ENCODE results near the gene SLC8B1. TPM values are rescaled to one million over a fixed set of nuclear protein-coding genes. Genes with fewer than 3 reads are reported as not detected.

SLC8B1 gene
- total and polyA plus RNA-seq, 4 donors = 9.9 to 23.8 (median 14.2) TPM

DNA sequence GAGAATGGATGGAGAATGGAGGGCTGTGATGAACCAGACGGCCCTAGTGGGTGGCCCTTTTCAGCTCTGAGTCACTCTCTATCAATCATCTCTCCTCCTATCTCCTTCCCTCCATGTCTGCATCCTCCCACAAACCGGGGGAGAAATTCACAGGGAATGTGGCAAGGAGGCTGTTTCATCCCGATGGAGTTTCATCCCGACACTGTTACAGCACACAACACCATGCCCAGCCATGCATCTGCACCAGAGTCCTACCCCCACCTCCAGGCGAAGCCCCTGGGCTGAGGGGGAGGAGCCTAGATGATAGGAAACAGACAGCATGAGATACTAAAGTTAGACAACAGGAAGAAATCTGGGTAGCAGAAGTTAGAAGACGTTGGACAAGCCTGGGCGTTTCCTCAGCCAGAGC is 20.8 kb downstream of the SLC8B1 start:
- H3K27ac ChIP-seq (ENCODE audit: low read depth in 1 of 2, low read length in 2 of 2) = no peak overlapping the region
- H3K4me1 ChIP-seq (ENCODE audit: control insufficient read depth in 4 of 4, insufficient read depth in 4 of 4, low read length in 3 of 4) = no peaks in the 10 kb centered on the region
- no peaks in the 10 kb centered on the region for H3K9me3 ChIP-seq (ENCODE audit: control insufficient read depth in 4 of 4, low read length in 3 of 4)
- H3K4me3 ChIP-seq (ENCODE audit: low read depth in 1 of 3, low read length in 3 of 3) = no peak overlapping the region
- no peak for DNase-seq (ENCODE audit: low spot score)
- 83% methylated on average over 7 of the region's 7 CpGs for WGBS
- peaks cover 6 to 61% (median 23%) of the 10 kb centered on the region in 4 donors for H3K36me3 ChIP-seq (ENCODE audit: control insufficient read depth in 4 of 4, insufficient read depth in 3 of 4, low read depth in 1 of 4, low read length in 3 of 4)
- H3K9ac ChIP-seq (ENCODE audit: low read depth in 1 of 2, low read length in 2 of 2) = no peak overlapping the region
- TF ChIP-seq SP1 (IDR thresholded peaks at IDR 0.05) (no peak), RXRA (IDR thresholded peaks at IDR 0.05) (no peak), JUND (IDR thresholded peaks at IDR 0.05) (no peak), TAF1 (conservative IDR thresholded peaks at IDR 0.05) (no peak), FOXA2 (IDR thresholded peaks at IDR 0.05) (no peak), YY1 (IDR thresholded peaks at IDR 0.05) (no peak), FOXA1 (IDR thresholded peaks at IDR 0.05) (no peak)
- no peaks in the 10 kb centered on the region for H3K27me3 ChIP-seq (ENCODE audit: control insufficient read depth in 4 of 4, insufficient read depth in 4 of 4, low read length in 3 of 4)

DNA sequence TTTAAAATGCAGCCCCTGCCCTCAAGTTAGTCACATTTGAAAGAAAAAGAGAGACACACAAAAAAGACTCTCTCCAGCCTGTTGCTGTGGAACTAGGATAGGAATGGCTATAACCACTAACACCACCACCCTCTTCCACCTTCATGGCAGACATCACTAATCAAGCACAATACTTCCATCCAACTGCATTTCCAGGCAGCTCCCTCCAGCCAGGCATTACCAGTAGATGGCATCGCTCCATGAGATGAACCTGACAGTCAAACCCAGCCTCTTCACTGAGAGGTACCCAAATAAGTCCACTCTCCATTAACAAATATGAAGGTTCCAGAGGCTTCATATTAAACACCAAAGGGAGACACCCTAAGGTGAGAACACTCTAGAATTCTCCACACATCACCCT is 24.4 kb downstream of the SLC8B1 start:
- Histone ChIP-seq H3K9ac (ENCODE audit: low read depth in 1 of 2, low read length in 2 of 2) (no peak overlapping the region), H3K4me1 (ENCODE audit: control insufficient read depth in 4 of 4, insufficient read depth in 4 of 4, low read length in 3 of 4) (no peaks in the 10 kb centered on the region), H3K9me3 (ENCODE audit: control insufficient read depth in 4 of 4, low read length in 3 of 4) (no peaks in the 10 kb centered on the region), H3K4me3 (ENCODE audit: low read depth in 1 of 3, low read length in 3 of 3) (no peak overlapping the region), H3K27me3 (ENCODE audit: control insufficient read depth in 4 of 4, insufficient read depth in 4 of 4, low read length in 3 of 4) (no peaks in the 10 kb centered on the region), H3K36me3 (ENCODE audit: control insufficient read depth in 4 of 4, insufficient read depth in 3 of 4, low read depth in 1 of 4, low read length in 3 of 4) (peaks cover 3 to 47% (median 13%) of the 10 kb centered on the region in 4 donors), H3K27ac (ENCODE audit: low read depth in 1 of 2, low read length in 2 of 2) (no peak overlapping the region)
- TF ChIP-seq, protein P1, sequence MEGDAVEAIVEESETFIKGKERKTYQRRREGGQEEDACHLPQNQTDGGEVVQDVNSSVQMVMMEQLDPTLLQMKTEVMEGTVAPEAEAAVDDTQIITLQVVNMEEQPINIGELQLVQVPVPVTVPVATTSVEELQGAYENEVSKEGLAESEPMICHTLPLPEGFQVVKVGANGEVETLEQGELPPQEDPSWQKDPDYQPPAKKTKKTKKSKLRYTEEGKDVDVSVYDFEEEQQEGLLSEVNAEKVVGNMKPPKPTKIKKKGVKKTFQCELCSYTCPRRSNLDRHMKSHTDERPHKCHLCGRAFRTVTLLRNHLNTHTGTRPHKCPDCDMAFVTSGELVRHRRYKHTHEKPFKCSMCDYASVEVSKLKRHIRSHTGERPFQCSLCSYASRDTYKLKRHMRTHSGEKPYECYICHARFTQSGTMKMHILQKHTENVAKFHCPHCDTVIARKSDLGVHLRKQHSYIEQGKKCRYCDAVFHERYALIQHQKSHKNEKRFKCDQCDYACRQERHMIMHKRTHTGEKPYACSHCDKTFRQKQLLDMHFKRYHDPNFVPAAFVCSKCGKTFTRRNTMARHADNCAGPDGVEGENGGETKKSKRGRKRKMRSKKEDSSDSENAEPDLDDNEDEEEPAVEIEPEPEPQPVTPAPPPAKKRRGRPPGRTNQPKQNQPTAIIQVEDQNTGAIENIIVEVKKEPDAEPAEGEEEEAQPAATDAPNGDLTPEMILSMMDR (IDR thresholded peaks at IDR 0.05; ENCODE audit: low read depth, low read length, missing input control) = peak; percentile 2
- TF ChIP-seq RAD21 (IDR thresholded peaks at IDR 0.05) (peak; percentile 27 to 44), JUND (IDR thresholded peaks at IDR 0.05) (no peak)
- WGBS = 100% methylated on average over 1 of the region's 1 CpG
- no peak for DNase-seq (ENCODE audit: low spot score)

DNA sequence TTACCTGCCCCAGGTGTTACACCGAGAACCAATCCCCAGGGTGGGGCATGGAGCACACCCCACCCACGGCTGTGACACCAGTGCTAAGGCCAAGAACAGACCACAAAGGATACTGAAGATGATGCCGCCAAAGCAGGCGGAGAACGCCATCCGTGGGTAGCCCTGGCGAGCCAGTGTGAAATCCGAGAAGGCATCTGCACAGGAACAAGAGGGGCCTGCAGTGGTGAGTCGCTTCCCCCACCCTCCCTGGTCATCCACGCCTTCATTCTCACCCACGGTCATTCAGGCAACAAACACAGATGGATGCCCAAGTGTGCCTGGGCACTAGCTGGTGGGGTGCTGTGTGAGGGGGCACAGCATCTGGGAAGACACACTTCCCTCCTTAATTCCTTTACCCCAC is 28.5 kb downstream of the SLC8B1 start:
- Histone ChIP-seq H3K9me3 (ENCODE audit: control insufficient read depth in 4 of 4, low read length in 3 of 4) (no peaks in the 10 kb centered on the region), H3K27ac (ENCODE audit: low read depth in 1 of 2, low read length in 2 of 2) (no peak overlapping the region), H3K4me1 (ENCODE audit: control insufficient read depth in 4 of 4, insufficient read depth in 4 of 4, low read length in 3 of 4) (no peaks in the 10 kb centered on the region), H3K4me3 (ENCODE audit: low read depth in 1 of 3, low read length in 3 of 3) (no peak overlapping the region), H3K36me3 (ENCODE audit: control insufficient read depth in 4 of 4, insufficient read depth in 3 of 4, low read depth in 1 of 4, low read length in 3 of 4) (peaks cover 3 to 45% (median 10%) of the 10 kb centered on the region in 4 donors), H3K27me3 (ENCODE audit: control insufficient read depth in 4 of 4, insufficient read depth in 4 of 4, low read length in 3 of 4) (no peaks in the 10 kb centered on the region), H3K9ac (ENCODE audit: low read depth in 1 of 2, low read length in 2 of 2) (no peak overlapping the region)
- WGBS = 96% methylated on average over 11 of the region's 11 CpGs
- TF ChIP-seq NR2F2 (IDR thresholded peaks at IDR 0.05) = no peak
- TF ChIP-seq RXRA (IDR thresholded peaks at IDR 0.05) = no peak
- DNase-seq (ENCODE audit: low spot score) = no peak

DNA sequence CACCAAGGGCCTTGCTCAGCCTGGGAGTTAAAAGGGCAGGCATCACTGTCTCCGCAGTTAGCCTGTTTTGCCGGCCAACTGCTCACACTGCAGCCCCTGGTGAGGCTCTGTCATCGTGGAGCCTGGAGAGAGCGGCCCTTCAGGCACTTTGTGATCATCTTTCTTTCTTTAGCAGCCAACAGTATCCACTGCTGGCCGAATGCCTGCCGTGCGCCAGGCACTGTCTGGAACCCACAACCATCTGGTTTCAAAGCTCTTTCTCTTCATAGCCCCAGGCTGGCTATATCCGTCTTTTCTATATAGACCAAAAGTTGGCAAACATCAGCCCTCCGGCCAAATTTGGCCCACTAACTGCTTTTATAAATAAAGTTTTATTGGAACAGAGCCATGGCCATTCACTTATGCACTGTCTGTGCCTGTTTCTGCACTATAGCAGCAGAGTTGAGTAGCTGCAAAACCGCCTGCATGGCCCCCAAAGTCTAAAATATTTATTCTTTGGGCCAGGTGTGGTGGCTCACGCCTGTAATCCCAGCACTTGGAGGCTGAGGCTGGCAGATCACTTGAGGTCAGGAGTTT is 29.5 kb downstream of the SLC8B1 start:
- H3K9me3 ChIP-seq (ENCODE audit: control insufficient read depth in 4 of 4, low read length in 3 of 4) = no peaks in the 10 kb centered on the region
- no peak overlapping the region for H3K9ac ChIP-seq (ENCODE audit: low read depth in 1 of 2, low read length in 2 of 2)
- no peaks in the 10 kb centered on the region for H3K27me3 ChIP-seq (ENCODE audit: control insufficient read depth in 4 of 4, insufficient read depth in 4 of 4, low read length in 3 of 4)
- peaks cover 3 to 42% (median 8%) of the 10 kb centered on the region in 4 donors for H3K36me3 ChIP-seq (ENCODE audit: control insufficient read depth in 4 of 4, insufficient read depth in 3 of 4, low read depth in 1 of 4, low read length in 3 of 4)
- TF ChIP-seq, protein P2, sequence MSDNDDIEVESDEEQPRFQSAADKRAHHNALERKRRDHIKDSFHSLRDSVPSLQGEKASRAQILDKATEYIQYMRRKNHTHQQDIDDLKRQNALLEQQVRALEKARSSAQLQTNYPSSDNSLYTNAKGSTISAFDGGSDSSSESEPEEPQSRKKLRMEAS (IDR thresholded peaks at IDR 0.05) = no peak
- TF ChIP-seq, protein P1 (IDR thresholded peaks at IDR 0.05; ENCODE audit: low read depth, low read length, missing input control) = no peak
- TF ChIP-seq GABPA (IDR thresholded peaks at IDR 0.05 in 1 of 2, conservative IDR thresholded peaks at IDR 0.05 in 1 of 2) (no peak), HNF4G (IDR thresholded peaks at IDR 0.05) (no peak), SP1 (IDR thresholded peaks at IDR 0.05) (no peak), HNF4A (conservative IDR thresholded peaks at IDR 0.05) (no peak), RXRA (IDR thresholded peaks at IDR 0.05) (no peak), YY1 (IDR thresholded peaks at IDR 0.05) (no peak), JUND (IDR thresholded peaks at IDR 0.05) (no peak)
- no peak for DNase-seq (ENCODE audit: low spot score)
- WGBS = 96% methylated on average over 11 of the region's 11 CpGs
- no peak overlapping the region for H3K4me3 ChIP-seq (ENCODE audit: low read depth in 1 of 3, low read length in 3 of 3)
- H3K27ac ChIP-seq (ENCODE audit: low read depth in 1 of 2, low read length in 2 of 2) = no peak overlapping the region
- H3K4me1 ChIP-seq (ENCODE audit: control insufficient read depth in 4 of 4, insufficient read depth in 4 of 4, low read length in 3 of 4) = no peaks in the 10 kb centered on the region
